Colonic mucosa (tissue), 4 donors: ENCODE results near the gene NME2. TPM values are rescaled to one million over a fixed set of nuclear protein-coding genes. Genes with fewer than 3 reads are reported as not detected.

Experiments
- DNase-seq: peaks from one replicate; pipeline ENCODE4 v3.0.0-alpha.2; 2020
- H3K27ac ChIP-seq: fragments of 200-600 bp; one replicate; pipeline ENCODE4 v1.8.0; 2021
- H3K27me3 ChIP-seq: fragments of 200-600 bp; one replicate; pipeline ENCODE4 v1.8.0; 2021
- H3K36me3 ChIP-seq: fragments of 200-600 bp; one replicate; pipeline ENCODE4 v1.8.0; 2021
- H3K4me1 ChIP-seq: fragments of 200-600 bp; one replicate; pipeline ENCODE4 v1.8.0; 2021; ENCODE audit warnings: mild to moderate bottlenecking
- H3K4me3 ChIP-seq: fragments of 200-600 bp; one replicate; pipeline ENCODE4 v1.8.0; 2021
- H3K9ac ChIP-seq, 2 donors: one replicate each; pipeline ENCODE4 v1.7.0; 2013; ENCODE audit warnings: control low read depth in 2 of 2, low read depth in 2 of 2, low read length in 2 of 2
- H3K9me3 ChIP-seq: fragments of 200-600 bp; one replicate; pipeline ENCODE4 v1.8.0; 2021
- intact Hi-C: fragments of 100-400 bp; cut with DNase I; formaldehyde crosslinking; loops from one replicate; pipeline ENCODE4 v1.14.1; 2022
- total RNA-seq, 2 donors: library from RNA; stranded (reverse); fragmentation: NEBNext Ultra II Directional in 1 of 2; extraction: Animal tissue kit (Norgen Biotek cat#: 25700) in 1 of 2; gene quantifications; one replicate each; pipeline ENCODE4 v1.2.1, GENCODE V29; 2021
- TF ChIP-seq, protein P1 (sequence below): fragments of 200-600 bp; IDR thresholded peaks from one replicate; pipeline ENCODE4 v1.8.0; 2022; ENCODE audit warnings: antibody characterized with exemption, mild to moderate bottlenecking
- donor health status: healthy.
- donor health status: DM: no; HTN: no; CAD: no.
- donor health status: DM: no; HTN: no; CAD: no.

NME2 gene
- total RNA-seq, 2 donors from 2014 or later: 428 to 708 TPM

DNA sequence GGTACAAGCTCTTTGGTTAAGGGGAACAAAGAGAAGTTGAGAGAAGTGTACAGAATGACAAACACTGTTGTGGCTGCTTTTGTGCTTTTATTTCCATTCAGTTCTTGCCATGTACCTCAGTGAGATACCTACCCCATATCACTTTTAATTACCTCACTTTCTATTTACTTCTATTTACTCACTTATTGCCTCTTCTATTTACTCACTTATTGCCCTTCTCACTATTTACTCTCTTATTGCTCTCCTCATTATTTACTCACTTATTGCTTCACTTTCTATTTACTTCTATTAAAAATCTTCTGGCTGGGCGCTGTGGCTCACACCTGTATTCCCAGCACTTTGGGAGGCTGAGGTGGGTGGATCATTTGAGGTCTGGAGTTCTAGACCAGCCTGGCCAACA is 51.7 kb downstream of the NME2 start:
- no peak overlapping the region for H3K27ac ChIP-seq

DNA sequence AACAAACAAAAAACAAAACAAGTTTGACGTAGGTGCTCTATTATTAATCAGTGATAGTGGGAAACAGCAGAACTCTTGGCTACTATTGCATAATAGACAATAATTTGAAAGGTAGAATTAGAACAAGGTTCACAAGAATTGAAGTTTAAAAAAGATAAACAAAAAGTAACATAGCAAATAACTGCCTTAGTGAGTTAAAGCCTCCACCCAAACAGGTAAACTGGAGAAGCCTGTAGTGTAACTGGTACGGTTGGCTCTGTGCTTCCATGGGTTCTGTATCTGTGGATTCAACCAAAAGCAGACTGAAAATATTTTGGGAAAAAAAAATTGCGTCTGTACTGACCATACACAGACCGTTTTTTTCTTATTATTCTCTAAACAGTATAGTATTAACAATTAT is 55.1 kb downstream of the NME2 start:
- intact Hi-C loops: no loop called here
- TF ChIP-seq, protein P1, sequence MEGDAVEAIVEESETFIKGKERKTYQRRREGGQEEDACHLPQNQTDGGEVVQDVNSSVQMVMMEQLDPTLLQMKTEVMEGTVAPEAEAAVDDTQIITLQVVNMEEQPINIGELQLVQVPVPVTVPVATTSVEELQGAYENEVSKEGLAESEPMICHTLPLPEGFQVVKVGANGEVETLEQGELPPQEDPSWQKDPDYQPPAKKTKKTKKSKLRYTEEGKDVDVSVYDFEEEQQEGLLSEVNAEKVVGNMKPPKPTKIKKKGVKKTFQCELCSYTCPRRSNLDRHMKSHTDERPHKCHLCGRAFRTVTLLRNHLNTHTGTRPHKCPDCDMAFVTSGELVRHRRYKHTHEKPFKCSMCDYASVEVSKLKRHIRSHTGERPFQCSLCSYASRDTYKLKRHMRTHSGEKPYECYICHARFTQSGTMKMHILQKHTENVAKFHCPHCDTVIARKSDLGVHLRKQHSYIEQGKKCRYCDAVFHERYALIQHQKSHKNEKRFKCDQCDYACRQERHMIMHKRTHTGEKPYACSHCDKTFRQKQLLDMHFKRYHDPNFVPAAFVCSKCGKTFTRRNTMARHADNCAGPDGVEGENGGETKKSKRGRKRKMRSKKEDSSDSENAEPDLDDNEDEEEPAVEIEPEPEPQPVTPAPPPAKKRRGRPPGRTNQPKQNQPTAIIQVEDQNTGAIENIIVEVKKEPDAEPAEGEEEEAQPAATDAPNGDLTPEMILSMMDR: no peak
- H3K36me3 ChIP-seq: peaks cover 6% of the 10 kb centered on the region

More for the DNA sequence above, 51.7 kb downstream of the NME2 start:
- intact Hi-C loops: no loop called here
- Histone ChIP-seq H3K36me3 (peaks cover 10% of the 10 kb centered on the region), H3K9ac (no peak overlapping the region), H3K9me3 (no peaks in the 10 kb centered on the region), H3K4me1 (no peaks in the 10 kb centered on the region), H3K4me3 (no peak overlapping the region), H3K27me3 (no peaks in the 10 kb centered on the region)
- TF ChIP-seq, protein P1: no peak
- no peak for DNase-seq

More for the DNA sequence above, 55.1 kb downstream of the NME2 start:
- no peak for DNase-seq
- H3K4me3 ChIP-seq: no peak overlapping the region
- no peak overlapping the region for H3K27ac ChIP-seq
- H3K4me1 ChIP-seq: no peaks in the 10 kb centered on the region
- no peaks in the 10 kb centered on the region for H3K9me3 ChIP-seq
- no peak overlapping the region for H3K9ac ChIP-seq
- H3K27me3 ChIP-seq: no peaks in the 10 kb centered on the region

Other genes starting within 250 kb of the NME2 start
- 10 to 100 TPM; 46.0 to 67.0 TPM for gene SPAG9, start 45.5 kb upstream of the NME2 start, total RNA-seq
- 100 to 1,000 TPM in 1 of 2 donors, 10 to 100 TPM in 1; 37.1 to 168 TPM for gene NME1, start 12.9 kb upstream of the NME2 start, total RNA-seq
- 10 to 100 TPM; 11.3 to 14.9 TPM for gene MBTD1, start 93.6 kb downstream of the NME2 start, total RNA-seq
- gene UTP18, start 94.1 kb downstream of the NME2 start, total RNA-seq: 10 to 100 TPM; 20.0 to 30.9 TPM